Neural cell (in vitro differentiated cells): ENCODE results near the gene TAF1A.

Source experiments
- CTCF ChIP-seq: fragments of 450-650 bp; IDR thresholded peaks from 2 replicates; pipeline ENCODE4 v1.5.1; 2014; ENCODE audit warnings: antibody characterized with exemption, mild to moderate bottlenecking, moderate library complexity; ENCODE audit not compliant: poor library complexity, severe bottlenecking
- EP300 ChIP-seq: fragments of 450-650 bp; conservative IDR thresholded peaks from 2 replicates; pipeline ENCODE4 v1.6.1; 2014; ENCODE audit warnings: antibody characterized with exemption, mild to moderate bottlenecking, moderate library complexity; ENCODE audit not compliant: poor library complexity, severe bottlenecking
- EZH2 ChIP-seq: fragments of 200-600, 300-800 bp; shearing (Covaris generic), sonication (generic); IDR thresholded peaks from 2 replicates; pipeline ENCODE4 v1.6.1; 2014; ENCODE audit warnings: antibody characterized with exemption, low read length, borderline replicate concordance, mild to moderate bottlenecking; ENCODE audit not compliant: insufficient read depth, poor library complexity, severe bottlenecking
- POLR2AphosphoS5 ChIP-seq: IDR thresholded peaks from 2 replicates; pipeline ENCODE4 v1.6.1; 2012
- REST ChIP-seq: IDR thresholded peaks from 2 replicates; pipeline ENCODE4 v1.6.1; 2012; ENCODE audit warnings: borderline replicate concordance

GRCh38 chr1:222546091-222546490 lies 43.6 kb downstream of the TAF1A start:
- TF ChIP-seq EP300 = no peak
- TF ChIP-seq CTCF = no peak
- no peak for TF ChIP-seq POLR2AphosphoS5
- TF ChIP-seq REST = no peak
- TF ChIP-seq EZH2 = no peak
